Omental fat pad (tissue), 4 donors: ENCODE results near the gene ASB13. TPM values are rescaled to one million over a fixed set of nuclear protein-coding genes. Genes with fewer than 3 reads are reported as not detected.

ENCODE experiments used
- ATAC-seq: fragments of 150-250 bp; one replicate; pipeline ENCODE4 v1.9.1; 2016; ENCODE audit warnings: mild to moderate bottlenecking, moderate library complexity; ENCODE audit not compliant: low FRiP score
- DNase-seq: peaks from one replicate; pipeline ENCODE4 v3.0.0-alpha.2; 2019; ENCODE audit warnings: low spot score
- small RNA-seq: library from RNA; depleted of rRNA; stranded (forward); fragments of <200 nt; gene quantifications from one replicate; pipeline ENCODE3, GENCODE V24; 2016
- total RNA-seq, 4 donors: library from RNA; depleted of rRNA; stranded (reverse); fragments of >200 nt; gene quantifications; one replicate each; pipeline ENCODE4 v1.1.0, GENCODE V29; 2016
- TF ChIP-seq, protein P1 (sequence below), 3 donors: fragments of 450-650 bp; IDR thresholded peaks; one replicate each; pipeline ENCODE4 v1.5.1; 2016 to 2017; ENCODE audit warnings: antibody characterized with exemption in 3 of 3, mild to moderate bottlenecking in 3 of 3, moderate library complexity in 2 of 3

The ASB13 gene
- total RNA-seq, 4 donors from 2014 or later = 15.0 to 46.5 (median 16.9) TPM

GRCh38 chr10:5589011-5589660, 77.3 kb downstream of the ASB13 start:
- TF ChIP-seq, protein P1, sequence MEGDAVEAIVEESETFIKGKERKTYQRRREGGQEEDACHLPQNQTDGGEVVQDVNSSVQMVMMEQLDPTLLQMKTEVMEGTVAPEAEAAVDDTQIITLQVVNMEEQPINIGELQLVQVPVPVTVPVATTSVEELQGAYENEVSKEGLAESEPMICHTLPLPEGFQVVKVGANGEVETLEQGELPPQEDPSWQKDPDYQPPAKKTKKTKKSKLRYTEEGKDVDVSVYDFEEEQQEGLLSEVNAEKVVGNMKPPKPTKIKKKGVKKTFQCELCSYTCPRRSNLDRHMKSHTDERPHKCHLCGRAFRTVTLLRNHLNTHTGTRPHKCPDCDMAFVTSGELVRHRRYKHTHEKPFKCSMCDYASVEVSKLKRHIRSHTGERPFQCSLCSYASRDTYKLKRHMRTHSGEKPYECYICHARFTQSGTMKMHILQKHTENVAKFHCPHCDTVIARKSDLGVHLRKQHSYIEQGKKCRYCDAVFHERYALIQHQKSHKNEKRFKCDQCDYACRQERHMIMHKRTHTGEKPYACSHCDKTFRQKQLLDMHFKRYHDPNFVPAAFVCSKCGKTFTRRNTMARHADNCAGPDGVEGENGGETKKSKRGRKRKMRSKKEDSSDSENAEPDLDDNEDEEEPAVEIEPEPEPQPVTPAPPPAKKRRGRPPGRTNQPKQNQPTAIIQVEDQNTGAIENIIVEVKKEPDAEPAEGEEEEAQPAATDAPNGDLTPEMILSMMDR (IDR thresholded peaks at IDR 0.05) = no peak
- ATAC-seq = no peak
- no peak for DNase-seq

Small RNA genes within 50 kb of the gene (small RNA-seq; reads per million reads assigned to genes)
- gene AL365356.2 (not detected), gene RN7SL445P (not detected)

Other genes starting within 250 kb of the ASB13 start
- gene CALML5, start 167.0 kb downstream of the ASB13 start, total RNA-seq = not detected
- not detected for gene CALML3, start 141.6 kb downstream of the ASB13 start, total RNA-seq
- 100 to 1,000 TPM in 1 of 4 donors, 10 to 100 TPM in 3; 54.5 to 185 (median 81.9) TPM for gene TASOR2, start 18.2 kb upstream of the ASB13 start, total RNA-seq
- gene GDI2, start 146.8 kb upstream of the ASB13 start, total RNA-seq = 100 to 1,000 TPM; 215 to 263 (median 248) TPM
- gene ANKRD16, start 223.3 kb upstream of the ASB13 start, total RNA-seq = 1 to 10 TPM; 4.1 to 8.7 (median 5.8) TPM
- gene FBH1, start 223.6 kb upstream of the ASB13 start, total RNA-seq = 100 to 1,000 TPM in 1 of 4 donors, 10 to 100 TPM in 3; 79.2 to 129 (median 81.4) TPM